Measurements from ENCODE around the gene BORCS5. TPM values are rescaled to one million over a fixed set of nuclear protein-coding genes. Genes with fewer than 3 reads are reported as not detected.
"Not testable (repeated sequence)": the region's sequence is repeated elsewhere in the genome, so short reads cannot be mapped to it uniquely, and the experiment has no call there.

The BORCS5 gene
- total RNA-seq, 4 donors from 2014 or later = 0.51 to 87.1 (median 17.9) TPM

GRCh38 chr12:12467688-12468261 is 110.9 kb downstream of the BORCS5 start:
- intact Hi-C loops (cut with DNase I; ENCODE audit: low total_unique reads) = no loop called here
- no peaks in the 10 kb centered on the region for H3K27me3 ChIP-seq
- no peak overlapping the region for H3K27ac ChIP-seq
- no peak for TF ChIP-seq POLR2A (IDR thresholded peaks at IDR 0.05)
- TF ChIP-seq CTCF (IDR thresholded peaks at IDR 0.05) = no peak
- H3K9me3 ChIP-seq = no peaks in the 10 kb centered on the region
- H3K4me3 ChIP-seq = no peak overlapping the region
- no peaks in the 10 kb centered on the region for H3K4me1 ChIP-seq
- no peaks in the 10 kb centered on the region for H3K36me3 ChIP-seq
- DNase-seq = no peak

- Histone ChIP-seq H3K36me3 (no peaks in the 10 kb centered on the region), H3K4me1 (no peaks in the 10 kb centered on the region), H3K4me3 (no peak overlapping the region), H3K27me3 (no peaks in the 10 kb centered on the region), H3K9me3 (no peaks in the 10 kb centered on the region), H3K27ac (no peak overlapping the region)
- no peak for DNase-seq
- TF ChIP-seq CTCF (IDR thresholded peaks at IDR 0.05) (no peak), POLR2A (IDR thresholded peaks at IDR 0.05) (no peak)
- intact Hi-C loops (cut with DNase I; ENCODE audit: low total_unique reads) = no loop called here
These were observed 111.7 kb downstream of the BORCS5 start for GRCh38 chr12:12468575-12468974.

GRCh38 chr12:12469386-12469785 is 112.5 kb downstream of the BORCS5 start:
- no peak for TF ChIP-seq POLR2A (IDR thresholded peaks at IDR 0.05)
- no peak for TF ChIP-seq CTCF (IDR thresholded peaks at IDR 0.05)
- no peaks in the 10 kb centered on the region for H3K27me3 ChIP-seq
- DNase-seq = no peak
- no peak overlapping the region for H3K4me3 ChIP-seq
- H3K27ac ChIP-seq = no peak overlapping the region
- intact Hi-C loops (cut with DNase I; ENCODE audit: low total_unique reads) = no loop called here
- no peaks in the 10 kb centered on the region for H3K36me3 ChIP-seq
- no peaks in the 10 kb centered on the region for H3K9me3 ChIP-seq
- no peaks in the 10 kb centered on the region for H3K4me1 ChIP-seq

- Histone ChIP-seq H3K4me3 (no peak overlapping the region), H3K4me1 (no peaks in the 10 kb centered on the region), H3K27me3 (no peaks in the 10 kb centered on the region), H3K27ac (no peak overlapping the region), H3K36me3 (no peaks in the 10 kb centered on the region), H3K9me3 (no peaks in the 10 kb centered on the region)
- DNase-seq = no peak
- no peak for TF ChIP-seq CTCF (IDR thresholded peaks at IDR 0.05)
- no peak for TF ChIP-seq POLR2A (IDR thresholded peaks at IDR 0.05)
- intact Hi-C loops (cut with DNase I; ENCODE audit: low total_unique reads) = no loop called here
These were observed 114.0 kb downstream of the BORCS5 start for GRCh38 chr12:12470751-12471306.

GRCh38 chr12:12471982-12472961 is 115.4 kb downstream of the BORCS5 start:
- H3K36me3 ChIP-seq, H3K27ac ChIP-seq: not testable (repeated sequence)

More at GRCh38 chr12:12471982-12472961, 115.4 kb downstream of the BORCS5 start:
- H3K4me3 ChIP-seq; H3K9me3 ChIP-seq; DNase-seq; H3K27me3 ChIP-seq; intact Hi-C loops (cut with DNase I; ENCODE audit: low total_unique reads); H3K4me1 ChIP-seq: not testable (repeated sequence)

All from uterus (tissue), 4 donors.